A549 (cell line): ENCODE data around the gene CD300E. TPM values are rescaled to one million over a fixed set of nuclear protein-coding genes. Genes with fewer than 3 reads are reported as not detected.

Experiments
- ATAC-seq, 2 experiments: fragments of 200-7000 bp in 1 of 2; fragments of >200 bp in 1 of 2; cut with Nextera tagmentation in 1 of 2; cut with Tn5 transposase in 1 of 2; 3 replicates each; pipeline versions ENCODE4 v1.8.0 to v1.9.1; 2018 to 2020; ENCODE audit warnings: mild to moderate bottlenecking in 1 of 2, moderate library complexity in 1 of 2
- CTCF ChIA-PET: fragments of 300-600 bp; sonication (Branson Sonifier 250); formaldehyde crosslinking; extraction: SDS; loops from one replicate; lab custom pipeline; 2021; ENCODE audit warnings: antibody characterized with exemption, inconsistent platforms; lab: Yijun Ruan, JAX
- POLR2A ChIA-PET: fragments of 350-600 bp; formaldehyde crosslinking; extraction: SDS; loops from one replicate; lab custom pipeline; 2021; ENCODE audit warnings: antibody characterized with exemption, inconsistent platforms; lab: Yijun Ruan, JAX
- DNase-seq, 2 experiments: peaks; one replicate each; pipeline versions ENCODE4 v3.0.0 to v3.0.0-alpha.2; 2011 to 2016; ENCODE audit warnings: low read depth in 1 of 2, low spot score in 1 of 2
- FAIRE-seq: peaks from 2 replicates; lab custom pipeline; 2011; peaks lifted over from hg19 to GRCh38; lab: Jason Lieb, UNC
- H3K27ac ChIP-seq, 2 experiments: fragments of >200 bp; sonication (Bioruptor Twin); formaldehyde crosslinking; 3 replicates each; pipeline ENCODE4 v1.5.1; 2016 to 2017
- H3K4me1 ChIP-seq: fragments of >200 bp; sonication (Bioruptor Twin); formaldehyde crosslinking; 3 replicates; pipeline ENCODE4 v1.6.1; 2016
- H3K4me2 ChIP-seq: fragments of >200 bp; sonication (Bioruptor Twin); formaldehyde crosslinking; 3 replicates; pipeline ENCODE4 v1.6.1; 2016
- H3K4me3 ChIP-seq: fragments of >200 bp; sonication (Bioruptor Twin); formaldehyde crosslinking; 3 replicates; pipeline ENCODE4 v1.5.1; 2016
- H3K9me3 ChIP-seq: fragments of >200 bp; sonication (Bioruptor Twin); formaldehyde crosslinking; 3 replicates; pipeline ENCODE4 v1.6.1; 2016
- ATOH8 ChIP-seq: fragments of 250-450 bp; sonication (Bioruptor Pico); IDR thresholded peaks from 2 replicates; pipeline ENCODE4 v1.5.0; 2020; ENCODE audit warnings: low read depth, mild to moderate bottlenecking, moderate library complexity
- BHLHE40 ChIP-seq: IDR thresholded peaks from 2 replicates; pipeline ENCODE4 v1.6.1; 2012; ENCODE audit warnings: low read depth, low read length, inconsistent platforms
- CBX2 ChIP-seq: fragments of 200-600 bp; sonication (generic); IDR thresholded peaks from 2 replicates; pipeline ENCODE4 v1.6.1; 2016; ENCODE audit warnings: low read depth, mild to moderate bottlenecking, borderline replicate concordance
- CEBPB ChIP-seq, 2 experiments: fragments of >200 bp in 1 of 2; sonication (Bioruptor Twin) in 1 of 2; formaldehyde crosslinking in 1 of 2; IDR thresholded peaks; 2 replicates each; pipeline ENCODE4 v1.6.1; 2012 to 2016
- CHD2 ChIP-seq: fragments of 150-350 bp; IDR thresholded peaks from 2 replicates; pipeline ENCODE4 v1.6.1; 2014; ENCODE audit warnings: low read length; ENCODE audit not compliant: partially characterized antibody
- CHD4 ChIP-seq: fragments of 200-600 bp; sonication (generic); IDR thresholded peaks from 2 replicates; pipeline ENCODE4 v1.6.1; 2016; ENCODE audit warnings: antibody characterized with exemption, mild to moderate bottlenecking, borderline replicate concordance
- CTCF ChIP-seq: fragments of >200 bp; sonication (Bioruptor Twin); formaldehyde crosslinking; IDR thresholded peaks from 3 replicates; pipeline ENCODE4 v1.5.1; 2016
- EHF ChIP-seq: fragments of 250-450 bp; sonication (Bioruptor Pico); IDR thresholded peaks from 2 replicates; pipeline ENCODE4 v1.5.0; 2020; ENCODE audit warnings: mild to moderate bottlenecking
- ELK1 ChIP-seq: fragments of 150-350 bp; IDR thresholded peaks from 2 replicates; pipeline ENCODE4 v1.6.1; 2014; ENCODE audit warnings: low read depth, mild to moderate bottlenecking, low read length
- EP300 ChIP-seq, 2 experiments: fragments of >200 bp; sonication (Bioruptor Twin); formaldehyde crosslinking; IDR thresholded peaks; 2 replicates in 1 of 2; 3 replicates in 1 of 2; pipeline ENCODE4 v1.6.1; 2016 to 2017
- FOXS1 ChIP-seq: fragments of 250-450 bp; sonication (Bioruptor Pico); IDR thresholded peaks from 2 replicates; pipeline ENCODE4 v1.5.0; 2020; ENCODE audit warnings: mild to moderate bottlenecking, moderate library complexity
- HDAC2 ChIP-seq: fragments of 200-600 bp; sonication (generic); IDR thresholded peaks from 2 replicates; pipeline ENCODE4 v1.6.1; 2016
- HES2 ChIP-seq: fragments of >200 bp; sonication (Bioruptor Twin); formaldehyde crosslinking; IDR thresholded peaks from 2 replicates; pipeline ENCODE4 v1.6.1; 2016
- HOXA7 ChIP-seq: fragments of 250-450 bp; sonication (Bioruptor Pico); IDR thresholded peaks from 2 replicates; pipeline ENCODE4 v1.5.0; 2020; ENCODE audit warnings: mild to moderate bottlenecking, moderate library complexity
- HOXB13 ChIP-seq: fragments of 250-450 bp; sonication (Bioruptor Pico); IDR thresholded peaks from 2 replicates; pipeline ENCODE4 v1.5.0; 2020; ENCODE audit warnings: low read depth, mild to moderate bottlenecking, moderate library complexity
- MYC ChIP-seq: IDR thresholded peaks from 2 replicates; pipeline ENCODE4 v1.6.1; 2012; ENCODE audit warnings: mild to moderate bottlenecking, inconsistent platforms, low read length, improper control_type of control experiment, borderline replicate concordance
- NR3C1 ChIP-seq: fragments of >200 bp; sonication (Bioruptor Twin); formaldehyde crosslinking; IDR thresholded peaks from 3 replicates; pipeline ENCODE4 v1.6.1; 2017
- PHF8 ChIP-seq: fragments of 200-600 bp; sonication (generic); IDR thresholded peaks from 2 replicates; pipeline ENCODE4 v1.6.1; 2016; ENCODE audit warnings: low read depth, mild to moderate bottlenecking, antibody characterized with exemption, moderate library complexity, borderline replicate concordance
- POLR2A ChIP-seq: IDR thresholded peaks from 2 replicates; pipeline ENCODE4 v1.6.1; 2012; ENCODE audit warnings: mild to moderate bottlenecking, low read length
- POLR2AphosphoS2 ChIP-seq: conservative IDR thresholded peaks from 2 replicates; pipeline ENCODE4 v1.6.1; 2012; ENCODE audit warnings: low read length, improper control_type of control experiment, inconsistent platforms
- RARB ChIP-seq: fragments of 250-450 bp; sonication (Bioruptor Pico); IDR thresholded peaks from 2 replicates; pipeline ENCODE4 v1.8.0; 2021; ENCODE audit warnings: mild to moderate bottlenecking, moderate library complexity
- REST ChIP-seq: fragments of 200-600 bp; sonication (generic); IDR thresholded peaks from 2 replicates; pipeline ENCODE4 v1.6.1; 2016; ENCODE audit warnings: antibody characterized with exemption, mild to moderate bottlenecking, moderate library complexity
- RFX5 ChIP-seq: fragments of 450-650 bp; IDR thresholded peaks from 2 replicates; pipeline ENCODE4 v1.7.1; 2014; ENCODE audit warnings: antibody characterized with exemption, mild to moderate bottlenecking, moderate library complexity
- RNF2 ChIP-seq: fragments of 200-600 bp; sonication (generic); IDR thresholded peaks from 2 replicates; pipeline ENCODE4 v1.6.1; 2016; ENCODE audit warnings: low read depth, mild to moderate bottlenecking, antibody characterized with exemption, moderate library complexity, borderline replicate concordance
- SMC3 ChIP-seq: fragments of >200 bp; sonication (Bioruptor Twin); formaldehyde crosslinking; IDR thresholded peaks from 3 replicates; pipeline ENCODE4 v1.6.1; 2018; ENCODE audit warnings: inconsistent platforms
- TFCP2L1 ChIP-seq: fragments of 250-450 bp; sonication (Bioruptor Pico); IDR thresholded peaks from 2 replicates; pipeline ENCODE4 v1.5.0; 2021; ENCODE audit warnings: mild to moderate bottlenecking
- TP53 ChIP-seq: fragments of 250-450 bp; sonication (Bioruptor Pico); IDR thresholded peaks from 2 replicates; pipeline ENCODE4 v1.5.0; 2021; ENCODE audit warnings: mild to moderate bottlenecking, moderate library complexity
- WGBS: methylation state at CpG from one replicate; pipeline ENCODE4 v1.1.6; 2017; ENCODE audit errors: missing lambda C conversion rate; 5-methylcytosine and 5-hydroxymethylcytosine counted together
- polyA minus RNA-seq: library from RNA; depleted of rRNA, polyadenylated mRNA; stranded (reverse); fragments of >200 nt; gene quantifications from 2 replicates; pipeline ENCODE4 v1.2.3, GENCODE V29; 2011; rRNA and poly(A)+ RNA removed
- polyA plus RNA-seq, 4 experiments: library from polyadenylated mRNA; depleted of rRNA in 3 of 4; stranded (reverse); fragments of >200 nt; fragmentation: RNase III in 1 of 4; extraction: RNeasy Plus Mini Kit Qiagen cat#74134 plus additional on column Dnase treatment in 1 of 4; gene quantifications; 2 replicates in 3 of 4; 3 replicates in 1 of 4; pipeline ENCODE4 v1.2.3, GENCODE V29; 2011 to 2017

CD300E gene
- polyA plus RNA-seq (2011; rRNA removed) (not detected in 2 replicates), polyA plus RNA-seq (2017; fragmentation: RNase III; extraction: RNeasy Plus Mini Kit Qiagen cat#74134 plus additional on column Dnase treatment) (not detected in 3 replicates), polyA minus RNA-seq (not detected in 2 replicates)
- polyA plus RNA-seq (2012; cell fraction: cytosol; rRNA removed): not detected in 2 replicates
- not detected in 2 replicates for polyA plus RNA-seq (2012; cell fraction: nucleus; rRNA removed)

- Histone ChIP-seq H3K4me1 (no peaks in the 10 kb centered on the region), H3K9me3 (peaks cover 12% of the 10 kb centered on the region; the same call in 1 of the 3 replicates), H3K4me2 (no peak within 1 kb of the TSS), H3K27ac (no peak within 1 kb of the TSS), H3K4me3 (no peak within 1 kb of the TSS)
- ChIA-PET CTCF (interaction anchor here (0.5 to 1.9 kb wide), 7 partner anchors 10 to 197 kb away, joined by 3 to 7 read pairs (median 3); no protein-coding TSS in a partner anchor), POLR2A (no interaction called here)
- ATAC-seq (no peak), DNase-seq (no peak), FAIRE-seq (no peak)
- 11% methylated on average over 5 of the region's 5 CpGs for WGBS
- no peak for TF ChIP-seq HES2
Observed at GRCh38 chr17:74623693-74624093, at the start of gene CD300E. TSS of gene CD300E (minus strand) at chr17:74623738. CDS start at chr17:74623621, 117 bp downstream.

GRCh38 chr17:74671031-74671771 lies 47.7 kb upstream of the CD300E start:
- Histone ChIP-seq H3K27ac (no peak overlapping the region), H3K4me2 (no peak overlapping the region), H3K9me3 (no peaks in the 10 kb centered on the region), H3K4me3 (no peak overlapping the region), H3K4me1 (no peaks in the 10 kb centered on the region)
- 32% methylated on average over 55 of the region's 57 CpGs for WGBS
- ChIA-PET CTCF (interaction anchor here (0.7 to 4.1 kb wide), 14 partner anchors 7 to 302 kb away, joined by 3 to 18 read pairs (median 4); partner anchors contain the start of gene RAB37), POLR2A (interaction anchor here (0.7 to 0.9 kb wide), 2 partner anchors 105 to 202 kb away, joined by 3 read pairs; partner anchors contain the start of gene FDXR)
- ATAC-seq (peak; percentile 88 to 98), DNase-seq (peak; percentile 71 to 80), FAIRE-seq (peak; percentile 39)
- TF ChIP-seq RFX5: no peak
- no peak for TF ChIP-seq BHLHE40
- TF ChIP-seq FOXS1 (CRISPR knock-in tag): peak; percentile 98
- no peak for TF ChIP-seq CTCF
- no peak for TF ChIP-seq NR3C1
- TF ChIP-seq RARB: no peak
- TF ChIP-seq HOXA7: no peak
- peak; percentile 100 for TF ChIP-seq REST
- TF ChIP-seq EP300 (IDR thresholded peaks at IDR 0.05): no peak
- TF ChIP-seq HES2: no peak
- no peak for TF ChIP-seq POLR2A
- 0 out of 2 replicates have a peak, but pooled peaks have one; percentile 21 for TF ChIP-seq HDAC2
- TF ChIP-seq MYC: peak; percentile 61; the same call in 1 of the 2 replicates
- TF ChIP-seq ELK1: no peak
- TF ChIP-seq CEBPB (IDR thresholded peaks at IDR 0.05): no peak
- TF ChIP-seq POLR2AphosphoS2: no peak
- TF ChIP-seq ATOH8: peak; percentile 92; the same call in 1 of the 2 replicates
- TF ChIP-seq CHD2: no peak
- TF ChIP-seq CHD4: no peak
- TF ChIP-seq TP53 (CRISPR knock-in tag): no peak
- TF ChIP-seq SMC3: no peak
- no peak for TF ChIP-seq PHF8
- no peak for TF ChIP-seq CBX2
- TF ChIP-seq HOXB13: peak; percentile 95
- no peak for TF ChIP-seq RNF2
- peak; percentile 96 for TF ChIP-seq EHF (CRISPR knock-in tag)
- TF ChIP-seq TFCP2L1 (CRISPR knock-in tag): no peak
